Thoracic aorta (tissue), 2 donors: ENCODE data around the gene SGPL1. TPM values are rescaled to one million over a fixed set of nuclear protein-coding genes. Genes with fewer than 3 reads are reported as not detected.

Experiments
- ATAC-seq: fragments of 150-250 bp; one replicate; pipeline ENCODE4 v1.8.0; 2017; ENCODE audit warnings: low read depth; ENCODE audit not compliant: insufficient number of reproducible peaks, low FRiP score
- DNase-seq: peaks from one replicate; pipeline ENCODE4 v3.0.0-alpha.2; 2020; ENCODE audit warnings: low spot score
- H3K27ac ChIP-seq, 2 donors: fragments of 200-600 bp; sonication (generic); 1 replicate in 1 of 2; 2 replicates in 1 of 2; pipeline ENCODE4 v1.5.1; 2016; ENCODE audit warnings: mild to moderate bottlenecking in 2 of 2, moderate library complexity in 2 of 2
- H3K27me3 ChIP-seq: fragments of 200-600 bp; sonication (generic); replicated peaks from 2 replicates; pipeline ENCODE4 v1.6.0; 2016; ENCODE audit warnings: mild to moderate bottlenecking; ENCODE audit not compliant: insufficient read depth
- H3K36me3 ChIP-seq: fragments of 200-600 bp; sonication (generic); one replicate; pipeline ENCODE4 v1.5.1; 2016
- H3K4me1 ChIP-seq, 2 donors: fragments of 200-600 bp; sonication (generic); 1 replicate in 1 of 2; 2 replicates in 1 of 2; pipeline versions ENCODE4 v1.5.1 to v1.6.0; 2016; ENCODE audit warnings: low read depth in 2 of 2, mild to moderate bottlenecking in 1 of 2; ENCODE audit not compliant: control insufficient read depth in 1 of 2
- H3K4me3 ChIP-seq: fragments of 200-600 bp; sonication (generic); 2 replicates; pipeline ENCODE4 v1.5.1; 2016; ENCODE audit warnings: mild to moderate bottlenecking
- H3K9me3 ChIP-seq: fragments of 200-600 bp; sonication (generic); 2 replicates; pipeline ENCODE4 v1.5.1; 2016
- total RNA-seq, 2 donors: library from RNA; depleted of rRNA; stranded (reverse); fragments of >200 nt; gene quantifications; one replicate each; pipeline versions ENCODE4 v1.1.0 to v1.2.3, GENCODE V29; 2016
- TF ChIP-seq, protein P1 (sequence below): fragments of 200-600 bp; sonication (generic); IDR thresholded peaks from one replicate; pipeline ENCODE4 v1.5.1; 2019; ENCODE audit warnings: antibody characterized with exemption

SGPL1 gene
- total RNA-seq, 2 donors from 2014 or later, result 15.0 to 26.0 TPM

DNA sequence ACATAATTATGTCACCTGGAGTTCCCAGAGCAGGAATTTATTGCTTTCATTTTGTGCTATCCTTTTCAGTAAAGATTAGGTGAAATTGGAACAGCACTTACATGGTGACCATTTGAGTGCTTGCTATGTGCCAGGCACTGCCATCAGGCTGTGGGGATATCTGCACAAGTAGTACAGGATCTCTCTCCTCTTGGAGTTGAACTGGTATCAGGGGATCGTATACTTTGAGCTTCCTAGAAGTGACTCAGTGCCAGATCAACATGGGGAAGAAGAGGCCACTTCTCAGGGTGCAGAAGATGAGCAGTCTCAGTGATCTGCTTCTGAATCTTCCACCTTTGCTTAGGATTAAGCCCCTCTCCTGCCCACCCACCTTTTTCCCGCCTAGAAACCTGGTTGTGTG, 29.5 kb downstream of the SGPL1 start:
- Histone ChIP-seq H3K27ac (no peak overlapping the region), H3K36me3 (peaks cover 13% of the 10 kb centered on the region), H3K27me3 (no peaks in the 10 kb centered on the region), H3K4me1 (peaks cover 0 to 14% of the 10 kb centered on the region in 2 donors), H3K4me3 (no peak overlapping the region), H3K9me3 (no peaks in the 10 kb centered on the region)
- DNase-seq (no peak), ATAC-seq (no peak)
- TF ChIP-seq, protein P1, sequence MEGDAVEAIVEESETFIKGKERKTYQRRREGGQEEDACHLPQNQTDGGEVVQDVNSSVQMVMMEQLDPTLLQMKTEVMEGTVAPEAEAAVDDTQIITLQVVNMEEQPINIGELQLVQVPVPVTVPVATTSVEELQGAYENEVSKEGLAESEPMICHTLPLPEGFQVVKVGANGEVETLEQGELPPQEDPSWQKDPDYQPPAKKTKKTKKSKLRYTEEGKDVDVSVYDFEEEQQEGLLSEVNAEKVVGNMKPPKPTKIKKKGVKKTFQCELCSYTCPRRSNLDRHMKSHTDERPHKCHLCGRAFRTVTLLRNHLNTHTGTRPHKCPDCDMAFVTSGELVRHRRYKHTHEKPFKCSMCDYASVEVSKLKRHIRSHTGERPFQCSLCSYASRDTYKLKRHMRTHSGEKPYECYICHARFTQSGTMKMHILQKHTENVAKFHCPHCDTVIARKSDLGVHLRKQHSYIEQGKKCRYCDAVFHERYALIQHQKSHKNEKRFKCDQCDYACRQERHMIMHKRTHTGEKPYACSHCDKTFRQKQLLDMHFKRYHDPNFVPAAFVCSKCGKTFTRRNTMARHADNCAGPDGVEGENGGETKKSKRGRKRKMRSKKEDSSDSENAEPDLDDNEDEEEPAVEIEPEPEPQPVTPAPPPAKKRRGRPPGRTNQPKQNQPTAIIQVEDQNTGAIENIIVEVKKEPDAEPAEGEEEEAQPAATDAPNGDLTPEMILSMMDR, result no peak

DNA sequence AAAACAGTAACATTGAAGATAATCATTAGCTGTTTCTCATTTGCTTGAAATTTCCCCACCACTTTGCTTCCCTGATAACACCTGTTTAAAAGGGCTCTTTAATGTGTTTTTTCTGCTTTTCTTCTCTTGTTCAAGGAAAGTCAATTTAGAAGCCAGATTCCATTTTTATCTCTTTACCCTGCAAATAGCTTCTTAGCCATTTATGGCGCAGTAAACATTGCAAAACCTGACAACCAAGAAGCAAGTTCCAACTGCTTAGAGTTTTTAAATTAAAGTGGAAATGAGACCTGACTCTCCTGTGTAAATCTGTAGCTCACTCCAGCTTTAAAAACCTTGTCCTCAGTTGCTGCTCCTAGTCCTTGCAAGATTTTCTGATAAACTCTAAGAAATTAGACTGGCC, 30.1 kb downstream of the SGPL1 start:
- H3K4me3 ChIP-seq, result no peak overlapping the region
- no peak for ATAC-seq
- DNase-seq, result no peak
- no peak overlapping the region for H3K27ac ChIP-seq
- peaks cover 0 to 18% of the 10 kb centered on the region in 2 donors for H3K4me1 ChIP-seq
- TF ChIP-seq, protein P1, result no peak
- H3K27me3 ChIP-seq, result no peaks in the 10 kb centered on the region
- peaks cover 13% of the 10 kb centered on the region for H3K36me3 ChIP-seq
- no peaks in the 10 kb centered on the region for H3K9me3 ChIP-seq

DNA sequence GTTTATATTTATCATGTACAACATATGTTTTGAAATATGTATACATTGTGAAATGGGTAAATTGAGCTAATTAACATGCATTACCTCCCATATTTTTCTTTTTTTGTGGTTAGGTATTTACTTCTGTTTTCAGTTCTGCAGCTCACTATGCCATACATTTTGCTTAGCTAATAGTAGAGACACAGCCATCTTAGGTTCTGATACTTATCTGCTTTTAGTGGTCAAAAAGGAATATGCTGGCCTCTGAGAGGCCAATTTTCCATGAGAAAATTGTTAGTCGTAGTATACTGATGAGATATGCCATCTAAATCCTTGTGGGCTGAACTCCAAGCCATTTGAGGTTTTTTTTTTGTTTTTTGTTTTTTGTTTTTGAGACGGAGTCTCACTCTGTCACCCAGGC, 31.0 kb downstream of the SGPL1 start:
- ATAC-seq (no peak), DNase-seq (no peak)
- Histone ChIP-seq H3K4me1 (peaks cover 0 to 18% of the 10 kb centered on the region in 2 donors), H3K4me3 (no peak overlapping the region), H3K27ac (no peak overlapping the region), H3K36me3 (peaks cover 16% of the 10 kb centered on the region), H3K27me3 (no peaks in the 10 kb centered on the region), H3K9me3 (no peaks in the 10 kb centered on the region)
- TF ChIP-seq, protein P1, result no peak

DNA sequence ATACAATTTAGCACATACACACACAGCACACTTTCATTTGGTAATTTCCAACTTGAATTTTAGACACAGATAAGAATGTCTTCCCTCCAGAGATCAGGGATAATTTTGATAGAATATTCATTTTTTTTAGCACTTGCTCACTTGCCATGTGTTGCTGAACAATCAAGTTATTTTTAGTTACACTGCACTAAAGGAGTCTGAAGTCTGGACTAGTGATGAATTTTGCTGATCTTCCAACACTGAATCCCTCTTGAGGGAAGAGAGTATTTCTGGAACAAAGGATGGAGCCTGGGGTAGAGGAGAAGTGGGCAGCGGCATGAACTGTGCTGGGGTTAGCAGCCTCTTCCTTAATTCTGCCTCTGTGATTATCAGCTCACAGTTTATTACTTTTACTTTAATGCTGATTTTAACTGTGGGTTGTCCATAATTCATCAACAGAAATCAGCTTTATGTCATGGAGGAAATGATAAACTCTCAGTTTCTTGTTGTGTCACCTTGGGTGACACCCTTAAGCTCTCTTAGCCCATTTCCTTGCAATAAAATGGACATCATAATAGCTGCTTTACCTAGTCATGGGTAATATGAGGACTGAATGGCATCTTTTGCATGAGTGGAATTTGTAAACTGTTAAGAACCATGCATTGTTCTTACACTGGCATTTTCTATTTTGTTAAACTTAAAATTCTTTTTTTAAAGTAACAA, 32.1 kb downstream of the SGPL1 start:
- Histone ChIP-seq H3K27me3 (no peaks in the 10 kb centered on the region), H3K4me1 (peaks cover 0 to 18% of the 10 kb centered on the region in 2 donors), H3K9me3 (no peaks in the 10 kb centered on the region), H3K4me3 (no peak overlapping the region), H3K27ac (no peak overlapping the region), H3K36me3 (peaks cover 19% of the 10 kb centered on the region)
- no peak for ATAC-seq
- TF ChIP-seq, protein P1, result no peak
- no peak for DNase-seq

DNA sequence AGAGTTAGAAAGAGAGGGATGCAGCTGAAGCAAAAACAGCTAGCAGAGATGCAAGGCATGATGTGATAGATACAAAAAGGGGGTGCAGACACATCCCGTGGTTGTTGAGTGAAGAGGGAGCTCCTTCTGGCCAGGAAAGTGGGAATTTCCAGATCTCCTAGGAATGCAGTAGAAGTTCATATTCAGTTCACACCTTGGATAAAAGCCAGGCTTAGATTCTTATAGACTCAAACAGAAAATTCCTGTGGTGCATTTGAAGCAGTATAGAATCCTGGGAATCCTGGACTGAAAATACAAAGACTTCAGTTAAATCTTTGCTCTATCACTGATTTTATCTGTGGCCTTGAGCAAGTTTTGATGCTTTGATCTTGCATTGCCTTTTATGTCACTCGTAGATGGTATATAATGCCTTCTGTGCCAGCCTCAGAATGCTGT, 33.9 kb downstream of the SGPL1 start:
- no peak for DNase-seq
- TF ChIP-seq, protein P1, result no peak
- no peak for ATAC-seq
- peaks cover 0 to 18% of the 10 kb centered on the region in 2 donors for H3K4me1 ChIP-seq
- no peak overlapping the region for H3K4me3 ChIP-seq
- H3K27ac ChIP-seq, result no peak overlapping the region
- H3K9me3 ChIP-seq, result no peaks in the 10 kb centered on the region
- H3K36me3 ChIP-seq, result peaks cover 16% of the 10 kb centered on the region
- no peaks in the 10 kb centered on the region for H3K27me3 ChIP-seq
